ENCODE measurements around the gene SLC43A2.

Gene SLC43A2

DNA sequence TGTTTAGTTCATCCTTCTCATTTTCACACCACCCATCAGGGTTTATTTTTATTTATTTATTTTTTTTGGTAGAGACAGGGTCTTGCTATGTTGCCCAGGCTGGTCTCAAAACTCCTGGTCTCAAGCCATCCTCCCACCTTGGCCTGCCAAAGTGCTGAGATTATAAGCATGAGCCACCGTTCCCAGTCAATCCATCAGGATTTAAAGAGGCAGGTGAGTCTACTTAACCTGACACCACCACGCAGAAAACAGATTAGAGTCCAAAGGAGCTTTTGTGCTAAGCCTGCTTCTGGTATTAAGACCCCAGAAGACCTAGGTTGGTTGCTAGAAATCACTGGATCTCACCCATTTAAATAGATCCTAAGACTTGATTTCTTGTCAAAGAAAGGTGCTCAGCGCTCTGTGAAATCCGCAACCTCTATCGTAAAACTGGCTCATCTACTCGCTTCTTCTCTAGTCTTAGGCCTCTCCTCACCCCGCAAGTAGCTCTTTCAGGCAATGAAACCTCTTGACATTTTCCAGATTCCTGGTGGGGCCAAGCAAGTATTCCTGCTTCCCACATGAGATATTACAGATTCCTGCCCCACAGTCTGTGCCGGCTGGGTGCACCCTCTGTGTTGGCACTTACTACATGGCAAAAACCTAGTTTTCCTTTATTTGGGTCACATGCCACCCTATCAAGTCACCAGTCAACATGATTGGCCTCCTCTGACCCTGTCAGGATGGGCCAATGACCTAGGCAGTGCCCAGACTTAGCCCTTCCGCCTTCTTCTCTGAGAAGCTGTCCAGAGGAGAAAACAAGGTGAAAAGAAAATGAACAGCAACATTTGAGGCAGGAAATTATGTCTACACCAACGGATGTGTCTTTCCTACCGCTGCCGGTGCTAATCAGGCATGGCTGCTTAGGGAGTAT is 75.0 kb downstream of the SLC43A2 start:
- TF ChIP-seq, protein P1, sequence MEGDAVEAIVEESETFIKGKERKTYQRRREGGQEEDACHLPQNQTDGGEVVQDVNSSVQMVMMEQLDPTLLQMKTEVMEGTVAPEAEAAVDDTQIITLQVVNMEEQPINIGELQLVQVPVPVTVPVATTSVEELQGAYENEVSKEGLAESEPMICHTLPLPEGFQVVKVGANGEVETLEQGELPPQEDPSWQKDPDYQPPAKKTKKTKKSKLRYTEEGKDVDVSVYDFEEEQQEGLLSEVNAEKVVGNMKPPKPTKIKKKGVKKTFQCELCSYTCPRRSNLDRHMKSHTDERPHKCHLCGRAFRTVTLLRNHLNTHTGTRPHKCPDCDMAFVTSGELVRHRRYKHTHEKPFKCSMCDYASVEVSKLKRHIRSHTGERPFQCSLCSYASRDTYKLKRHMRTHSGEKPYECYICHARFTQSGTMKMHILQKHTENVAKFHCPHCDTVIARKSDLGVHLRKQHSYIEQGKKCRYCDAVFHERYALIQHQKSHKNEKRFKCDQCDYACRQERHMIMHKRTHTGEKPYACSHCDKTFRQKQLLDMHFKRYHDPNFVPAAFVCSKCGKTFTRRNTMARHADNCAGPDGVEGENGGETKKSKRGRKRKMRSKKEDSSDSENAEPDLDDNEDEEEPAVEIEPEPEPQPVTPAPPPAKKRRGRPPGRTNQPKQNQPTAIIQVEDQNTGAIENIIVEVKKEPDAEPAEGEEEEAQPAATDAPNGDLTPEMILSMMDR (IDR thresholded peaks at IDR 0.05; ENCODE audit: low read depth, low read length, missing control alignments): no peak
- no peak for DNase-seq (ENCODE audit: low read depth)
- H3K4me3 ChIP-seq (ENCODE audit: low read depth, low read length): no peak overlapping the region

DNA sequence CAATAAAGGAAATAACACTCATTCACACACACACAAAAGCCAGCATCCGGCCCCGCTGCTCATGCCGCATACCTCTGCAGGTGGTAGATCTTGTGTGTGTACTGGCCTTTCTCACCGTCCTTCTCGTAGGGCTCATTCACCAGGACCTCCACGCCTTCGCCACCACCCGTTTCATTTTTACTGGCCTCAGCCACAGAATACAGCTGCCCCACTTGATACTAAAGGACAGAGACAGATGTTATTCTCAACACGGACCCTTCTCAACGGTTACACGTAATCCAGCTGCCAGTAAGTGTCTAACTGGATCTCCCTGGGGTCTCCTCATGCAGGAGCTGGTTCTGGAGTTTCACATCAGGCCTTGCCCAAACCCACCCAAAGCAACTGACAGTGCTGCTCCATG is 75.7 kb downstream of the SLC43A2 start:
- DNase-seq (ENCODE audit: low read depth): no peak
- TF ChIP-seq, protein P1 (IDR thresholded peaks at IDR 0.05; ENCODE audit: low read depth, low read length, missing control alignments): no peak
- no peak overlapping the region for H3K4me3 ChIP-seq (ENCODE audit: low read depth, low read length)

- DNase-seq (ENCODE audit: low read depth): no peak
- TF ChIP-seq, protein P1 (IDR thresholded peaks at IDR 0.05; ENCODE audit: low read depth, low read length, missing control alignments): no peak
These were observed 76.9 kb downstream of the SLC43A2 start for GRCh38 chr17:1551741-1552140.

DNA sequence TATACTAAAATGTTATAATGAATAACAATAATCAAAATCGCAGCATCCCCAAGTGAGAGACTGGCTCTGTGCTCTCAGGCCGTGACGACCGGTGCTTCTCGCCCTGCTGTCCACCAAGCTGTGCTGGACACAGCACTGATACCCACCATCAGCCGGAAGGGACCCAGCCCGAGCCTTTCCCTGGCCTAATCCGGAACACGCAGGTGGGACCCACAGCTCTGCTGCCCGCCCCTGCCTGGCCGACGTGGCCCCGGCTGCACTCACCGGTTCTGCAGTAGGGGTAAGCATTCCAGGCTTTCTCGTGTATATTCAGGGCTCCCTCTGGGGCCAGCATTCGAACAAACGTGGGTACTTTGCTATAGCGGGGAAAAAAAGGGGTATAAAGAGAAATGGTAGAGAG is 80.6 kb downstream of the SLC43A2 start:
- DNase-seq (ENCODE audit: low read depth): no peak
- no peak overlapping the region for H3K4me3 ChIP-seq (ENCODE audit: low read depth, low read length)
- TF ChIP-seq, protein P1 (IDR thresholded peaks at IDR 0.05; ENCODE audit: low read depth, low read length, missing control alignments): no peak

More at GRCh38 chr17:1551741-1552140, 76.9 kb downstream of the SLC43A2 start:
- no peak overlapping the region for H3K4me3 ChIP-seq (ENCODE audit: low read depth, low read length)

GRCh38 chr17:1546292-1546922 is 82.2 kb downstream of the SLC43A2 start:
- no peak for DNase-seq (ENCODE audit: low read depth)
- TF ChIP-seq, protein P1 (IDR thresholded peaks at IDR 0.05; ENCODE audit: low read depth, low read length, missing control alignments): no peak
- H3K4me3 ChIP-seq (ENCODE audit: low read depth, low read length): no peak overlapping the region

DNA sequence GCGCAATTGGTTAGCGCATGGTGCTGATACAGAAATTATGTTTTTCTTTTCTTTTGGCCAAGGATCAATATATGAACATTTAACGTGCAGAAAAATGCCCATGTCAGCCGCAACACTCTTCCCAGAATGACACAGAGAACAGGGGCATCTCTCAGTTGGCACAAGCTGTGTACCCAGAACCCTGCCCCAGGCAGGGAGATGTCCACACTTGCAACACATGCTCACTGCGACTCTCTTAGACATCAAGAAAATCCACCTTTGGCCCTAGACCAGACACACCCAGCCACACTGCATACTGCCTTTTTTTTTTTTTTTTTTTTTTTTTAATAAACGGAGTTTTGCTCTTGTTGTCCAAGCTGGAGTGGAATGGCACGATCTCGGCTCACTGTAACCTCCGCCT is 83.0 kb downstream of the SLC43A2 start:
- no peak overlapping the region for H3K4me3 ChIP-seq (ENCODE audit: low read depth, low read length)
- TF ChIP-seq, protein P1 (IDR thresholded peaks at IDR 0.05; ENCODE audit: low read depth, low read length, missing control alignments): no peak
- DNase-seq (ENCODE audit: low read depth): no peak
